Activated CD8-positive, alpha-beta memory T cell treated with anti-CD3 and anti-CD28 coated beads, Interleukin-2, amount 50 U/mL, for 48 hours (primary cell): ENCODE measurements around the gene MT1F.
"Not testable (repeated sequence)": the region's sequence is repeated elsewhere in the genome, so short reads cannot be mapped to it uniquely, and the experiment has no call there.

Source experiments
- DNase-seq: peaks from one replicate; pipeline ENCODE4 v3.0.0-alpha.2; 2020

The MT1F gene

GRCh38 chr16:56645838-56646237 lies 11.9 kb upstream of the MT1F start:
- no peak for DNase-seq

- no peak for DNase-seq
These were observed 9.9 kb upstream of the MT1F start for GRCh38 chr16:56647641-56648431.

GRCh38 chr16:56649271-56649670 lies 8.5 kb upstream of the MT1F start:
- DNase-seq, result no peak

GRCh38 chr16:56649820-56650219 lies 7.9 kb upstream of the MT1F start:
- DNase-seq, result no peak

GRCh38 chr16:56651586-56651985 lies 6.2 kb upstream of the MT1F start, which contains the start of gene MT1B:
TSS of gene MT1B (plus strand) at chr16:56651886. CDS start at chr16:56651954, 68 bp downstream.
- no peak for DNase-seq

- DNase-seq, result no peak
These were observed 5.2 kb upstream of the MT1F start for GRCh38 chr16:56652600-56652999.

- DNase-seq, result no peak
These were observed 4.5 kb upstream of the MT1F start for GRCh38 chr16:56653218-56653617.

GRCh38 chr16:56658327-56658875 lies 642 bp downstream of the MT1F start:
- DNase-seq, result no peak

- peak; percentile 71 for DNase-seq
These were observed 4.9 kb downstream of the MT1F start for GRCh38 chr16:56662357-56663354.

GRCh38 chr16:56664506-56664905 lies 6.7 kb downstream of the MT1F start:
- no peak for DNase-seq

- not testable (repeated sequence) for DNase-seq
These were observed 7.8 kb downstream of the MT1F start for GRCh38 chr16:56665286-56666261.

- DNase-seq, result peak; percentile 74
These were observed 10.1 kb downstream of the MT1F start, which contains the start of gene MT1G for GRCh38 chr16:56667581-56668571. TSS of gene MT1G (minus strand) at chr16:56668065. CDS start at chr16:56667993, 72 bp downstream.

- DNase-seq, result peak; percentile 63
These were observed 11.5 kb downstream of the MT1F start, which contains the start of gene MT1H for GRCh38 chr16:56669005-56669839. TSS of gene MT1H (plus strand) at chr16:56669814. CDS start at chr16:56669885, 71 bp downstream.

GRCh38 chr16:56669840-56670619 lies 12.3 kb downstream of the MT1F start:
- no peak for DNase-seq

GRCh38 chr16:56670620-56670934 lies 12.8 kb downstream of the MT1F start:
- no peak for DNase-seq

- not testable (repeated sequence) for DNase-seq
These were observed 13.9 kb downstream of the MT1F start for GRCh38 chr16:56671691-56672090.

- DNase-seq, result not testable (repeated sequence)
These were observed 14.4 kb downstream of the MT1F start for GRCh38 chr16:56672171-56672570.

- DNase-seq, result no peak
These were observed 15.2 kb downstream of the MT1F start for GRCh38 chr16:56672761-56673536.
